OCI-LY3 (cell line): ENCODE data around the gene SIK2.

Source experiments
- H2AFZ ChIP-seq: fragments of 200-600, 300-600 bp; shearing (Covaris generic); 2 replicates; pipeline ENCODE4 v1.6.0; 2014; ENCODE audit warnings: antibody characterized with exemption, low read depth, low read length
- H3K27ac ChIP-seq: fragments of 200-600, 300-600 bp; sonication (generic); 2 replicates; pipeline ENCODE4 v1.5.1; 2014; ENCODE audit warnings: mild to moderate bottlenecking, low read length, moderate library complexity, mixed read lengths
- H3K27me3 ChIP-seq: fragments of 200-600, 300-600 bp; sonication (generic); 2 replicates; pipeline ENCODE4 v1.6.1; 2014; ENCODE audit warnings: low read depth, low read length, mixed read lengths
- H3K36me3 ChIP-seq: fragments of 200-600, 300-600 bp; sonication (generic); replicated peaks from 2 replicates; pipeline ENCODE3; 2014; ENCODE audit warnings: low read depth, low read length, mixed read lengths
- H3K4me1 ChIP-seq: fragments of 300-600, 200-600 bp; sonication (generic); 2 replicates; pipeline ENCODE4 v1.6.1; 2014; ENCODE audit warnings: low read length, mixed read lengths
- H3K4me2 ChIP-seq: fragments of 200-600, 300-600 bp; sonication (generic); 2 replicates; pipeline ENCODE4 v1.6.1; 2014; ENCODE audit warnings: low read length, mixed read lengths
- H3K4me3 ChIP-seq: fragments of 300-600, 200-600 bp; sonication (generic); 2 replicates; pipeline ENCODE4 v1.5.1; 2014; ENCODE audit warnings: antibody characterized with exemption, mild to moderate bottlenecking, low read length, moderate library complexity
- H3K79me2 ChIP-seq: fragments of 300-600, 200-600 bp; shearing (Covaris generic); 2 replicates; pipeline ENCODE4 v1.6.1; 2014; ENCODE audit warnings: mild to moderate bottlenecking, low read length, mixed read lengths
- H3K9ac ChIP-seq: fragments of 300-600, 200-600 bp; shearing (Covaris generic); 2 replicates; pipeline ENCODE4 v1.6.0; 2014; ENCODE audit warnings: mild to moderate bottlenecking, low read length, moderate library complexity
- H3K9me3 ChIP-seq: fragments of 200-600, 300-600 bp; shearing (Covaris generic); 2 replicates; pipeline ENCODE4 v1.6.1; 2014; ENCODE audit warnings: low read length, mixed read lengths; ENCODE audit not compliant: insufficient read depth
- H4K20me1 ChIP-seq: fragments of 200-600, 300-600 bp; sonication (generic); 2 replicates; pipeline ENCODE4 v1.6.1; 2016; ENCODE audit warnings: low read length, mixed read lengths; ENCODE audit not compliant: insufficient read depth
- CTCF ChIP-seq: fragments of 200-600, 300-600 bp; sonication (generic); IDR thresholded peaks from 2 replicates; pipeline ENCODE4 v1.5.1; 2014; ENCODE audit warnings: antibody characterized with exemption, low read length, low read depth
- EZH2phosphoT487 ChIP-seq: fragments of 200-600 bp; shearing (Covaris generic); IDR thresholded peaks from 2 replicates; pipeline ENCODE4 v1.6.1; 2018; ENCODE audit warnings: antibody characterized with exemption, mixed run types, low read depth

Gene SIK2

GRCh38 chr11:111631024-111631665 lies 28.9 kb downstream of the SIK2 start:
- H3K27me3 ChIP-seq, result no peaks in the 10 kb centered on the region
- H3K9me3 ChIP-seq, result no peaks in the 10 kb centered on the region
- no peak overlapping the region for H3K9ac ChIP-seq
- H2AFZ ChIP-seq, result no peak overlapping the region
- no peak for TF ChIP-seq EZH2phosphoT487
- TF ChIP-seq CTCF, result no peak
- peaks cover 2% of the 10 kb centered on the region; the same call in 1 of the 2 replicates for H3K4me1 ChIP-seq
- peaks cover 16% of the 10 kb centered on the region for H3K36me3 ChIP-seq
- H3K4me3 ChIP-seq, result no peak overlapping the region
- no peak overlapping the region for H3K27ac ChIP-seq
- H3K4me2 ChIP-seq, result no peak overlapping the region
- no peaks in the 10 kb centered on the region for H3K79me2 ChIP-seq
- peaks cover 22% of the 10 kb centered on the region for H4K20me1 ChIP-seq

DNA sequence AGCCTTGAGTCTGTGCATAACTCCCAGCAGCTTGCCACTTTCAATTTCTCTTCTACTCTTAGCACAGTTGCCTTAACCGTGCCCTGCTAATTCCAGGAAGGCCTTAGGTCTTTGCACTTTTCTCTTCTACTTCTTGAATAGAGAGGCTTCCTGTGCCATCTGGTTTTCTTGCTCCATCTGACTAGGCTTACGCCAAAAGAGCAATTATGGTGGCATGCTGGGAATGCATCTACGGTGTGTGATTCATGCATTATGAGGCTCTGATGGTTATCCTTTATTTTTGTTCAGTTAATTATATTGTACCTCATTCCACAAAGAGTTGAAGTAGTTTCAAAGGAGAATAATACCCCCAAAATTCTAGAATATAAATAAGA lies 29.4 kb downstream of the SIK2 start:
- H3K4me2 ChIP-seq, result no peak overlapping the region
- H3K27ac ChIP-seq, result no peak overlapping the region
- TF ChIP-seq CTCF, result no peak
- no peak for TF ChIP-seq EZH2phosphoT487
- H3K4me1 ChIP-seq, result peaks cover 2% of the 10 kb centered on the region; the same call in 1 of the 2 replicates
- H3K79me2 ChIP-seq, result no peaks in the 10 kb centered on the region
- H3K27me3 ChIP-seq, result no peaks in the 10 kb centered on the region
- no peaks in the 10 kb centered on the region for H3K9me3 ChIP-seq
- no peak overlapping the region for H2AFZ ChIP-seq
- H3K9ac ChIP-seq, result no peak overlapping the region
- no peak overlapping the region for H3K4me3 ChIP-seq
- peaks cover 16% of the 10 kb centered on the region for H3K36me3 ChIP-seq
- H4K20me1 ChIP-seq, result peaks cover 21% of the 10 kb centered on the region

DNA sequence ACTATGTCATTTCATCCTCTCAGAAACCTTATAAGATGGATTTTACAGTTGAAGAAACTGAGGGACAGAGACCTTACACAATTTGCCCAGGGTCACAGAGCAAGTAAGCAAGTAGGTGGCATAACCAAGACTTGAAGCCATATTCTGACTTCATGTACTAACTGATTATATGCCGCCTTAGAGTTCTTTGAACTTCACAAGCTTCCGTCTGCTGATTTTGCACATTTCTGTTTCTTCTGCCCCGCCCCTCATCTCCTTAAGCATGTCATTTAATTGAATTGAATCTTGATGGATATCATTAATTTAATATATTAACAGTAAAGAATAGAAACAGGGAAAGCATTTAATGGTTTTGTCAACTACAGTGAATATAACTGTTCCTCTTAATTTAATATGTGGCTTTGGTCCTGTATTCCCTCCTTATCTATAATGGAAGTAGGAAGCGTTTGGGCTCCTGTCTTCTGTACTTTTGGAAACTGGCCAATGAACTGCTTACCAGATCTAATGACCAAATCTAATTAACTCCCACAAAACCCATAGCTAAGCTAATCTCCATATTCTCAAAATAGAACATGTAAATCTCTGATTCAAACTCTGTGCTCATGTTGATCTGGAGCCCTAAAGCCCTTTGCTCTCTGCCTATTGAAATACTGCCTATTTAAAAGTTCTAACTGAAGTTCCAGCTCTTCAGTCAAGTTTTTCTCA lies 30.4 kb downstream of the SIK2 start:
- no peaks in the 10 kb centered on the region for H3K9me3 ChIP-seq
- no peak overlapping the region for H3K4me2 ChIP-seq
- H4K20me1 ChIP-seq, result peaks cover 19% of the 10 kb centered on the region
- H3K27me3 ChIP-seq, result no peaks in the 10 kb centered on the region
- peaks cover 5% of the 10 kb centered on the region for H3K4me1 ChIP-seq
- H3K4me3 ChIP-seq, result no peak overlapping the region
- TF ChIP-seq CTCF, result no peak
- TF ChIP-seq EZH2phosphoT487, result no peak
- peaks cover 17% of the 10 kb centered on the region for H3K36me3 ChIP-seq
- H3K27ac ChIP-seq, result no peak overlapping the region
- no peaks in the 10 kb centered on the region for H3K79me2 ChIP-seq
- H3K9ac ChIP-seq, result no peak overlapping the region
- no peak overlapping the region for H2AFZ ChIP-seq

DNA sequence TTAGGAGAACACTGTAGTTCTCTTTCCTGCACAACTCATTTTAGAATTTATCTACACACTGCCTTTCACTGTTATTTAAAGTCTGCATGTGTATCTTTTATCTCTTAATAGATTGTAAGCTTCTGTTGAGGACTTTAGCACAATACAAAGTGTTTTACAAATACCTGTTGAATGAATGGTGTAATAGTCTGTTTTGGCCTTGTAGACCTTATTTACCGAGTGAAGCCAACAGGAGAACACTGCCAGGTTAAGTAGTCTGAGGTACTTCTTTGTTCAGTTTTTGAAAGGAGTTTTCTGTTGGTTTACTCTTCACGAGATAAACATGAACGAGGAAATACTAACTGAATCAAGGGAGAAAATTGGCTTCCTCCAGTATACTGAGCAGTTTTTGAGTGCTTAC lies 31.0 kb downstream of the SIK2 start:
- Histone ChIP-seq H3K27ac (no peak overlapping the region), H3K36me3 (peaks cover 21% of the 10 kb centered on the region), H4K20me1 (peaks cover 19% of the 10 kb centered on the region), H3K9me3 (no peaks in the 10 kb centered on the region), H3K4me1 (peaks cover 11% of the 10 kb centered on the region), H3K27me3 (no peaks in the 10 kb centered on the region), H3K9ac (no peak overlapping the region), H3K79me2 (peaks cover 5% of the 10 kb centered on the region; the same call in 1 of the 2 replicates), H3K4me2 (no peak overlapping the region), H3K4me3 (no peak overlapping the region), H2AFZ (no peak overlapping the region)
- TF ChIP-seq CTCF (no peak), EZH2phosphoT487 (no peak)
